GM18502 (cell line): ENCODE data around the gene CPZ.
"Not testable (repeated sequence)": the region's sequence is repeated elsewhere in the genome, so short reads cannot be mapped to it uniquely, and the experiment has no call there.

Experiments used
- ATAC-seq: cut with Tn5 transposase; IDR thresholded peaks from one replicate; pipeline ENCODE4 v1.9.1; 2021; ENCODE audit warnings: mild to moderate bottlenecking; ENCODE audit not compliant: unreplicated experiment, poor library complexity

CPZ gene

GRCh38 chr4:8647626-8648025, 55.1 kb downstream of the CPZ start:
- ATAC-seq = no peak

- no peak for ATAC-seq
These were observed 55.7 kb downstream of the CPZ start for GRCh38 chr4:8648296-8648695.

- ATAC-seq = no peak
These were observed 56.5 kb downstream of the CPZ start for GRCh38 chr4:8648816-8649630.

- no peak for ATAC-seq
These were observed 57.2 kb downstream of the CPZ start for GRCh38 chr4:8649631-8650361.

- ATAC-seq = no peak
These were observed 59.2 kb downstream of the CPZ start for GRCh38 chr4:8651661-8652180.

GRCh38 chr4:8652181-8653078, 59.9 kb downstream of the CPZ start:
- ATAC-seq = no peak

- ATAC-seq = no peak
These were observed 60.9 kb downstream of the CPZ start for GRCh38 chr4:8653326-8654000.

- ATAC-seq = not testable (repeated sequence)
These were observed 61.6 kb downstream of the CPZ start for GRCh38 chr4:8654139-8654538.

GRCh38 chr4:8655411-8656184, 63.0 kb downstream of the CPZ start:
- no peak for ATAC-seq

GRCh38 chr4:8656185-8656517, 63.6 kb downstream of the CPZ start:
- ATAC-seq = no peak

- no peak for ATAC-seq
These were observed 64.3 kb downstream of the CPZ start for GRCh38 chr4:8656711-8657380.

- no peak for ATAC-seq
These were observed 65.0 kb downstream of the CPZ start for GRCh38 chr4:8657381-8658088.

- ATAC-seq = no peak
These were observed 70.2 kb downstream of the CPZ start for GRCh38 chr4:8662776-8663175.

- no peak for ATAC-seq
These were observed 71.7 kb downstream of the CPZ start for GRCh38 chr4:8664031-8664805.

- no peak for ATAC-seq
These were observed 72.4 kb downstream of the CPZ start for GRCh38 chr4:8664976-8665375.

GRCh38 chr4:8665406-8666360, 73.1 kb downstream of the CPZ start:
- no peak for ATAC-seq
